Midbrain (tissue), 1 donor: ENCODE data around the gene ZNF423.

ENCODE experiments used
- DNase-seq: peaks from one replicate; lab custom pipeline; 2025; lab: John Stamatoyannopoulos, UW

The ZNF423 gene

GRCh38 chr16:49459953-49460735, 395.8 kb downstream of the ZNF423 start:
- DNase-seq, result no peak

GRCh38 chr16:49458656-49459445, 397.1 kb downstream of the ZNF423 start:
- DNase-seq, result no peak

- DNase-seq, result no peak
Measured at GRCh38 chr16:49458243-49458642, 397.7 kb downstream of the ZNF423 start.

- no peak for DNase-seq
Measured at GRCh38 chr16:49457196-49457595, 398.7 kb downstream of the ZNF423 start.

GRCh38 chr16:49456763-49457162, 399.1 kb downstream of the ZNF423 start:
- no peak for DNase-seq

GRCh38 chr16:49455991-49456745, 399.7 kb downstream of the ZNF423 start:
- no peak for DNase-seq

- DNase-seq, result no peak
Measured at GRCh38 chr16:49455181-49455990, 400.5 kb downstream of the ZNF423 start.

- no peak for DNase-seq
Measured at GRCh38 chr16:49454426-49455180, 401.3 kb downstream of the ZNF423 start.

- no peak for DNase-seq
Measured at GRCh38 chr16:49453983-49454382, 401.9 kb downstream of the ZNF423 start.

GRCh38 chr16:49453021-49453420, 402.9 kb downstream of the ZNF423 start:
- no peak for DNase-seq

- no peak for DNase-seq
Measured at GRCh38 chr16:49452578-49452977, 403.3 kb downstream of the ZNF423 start.

GRCh38 chr16:49452108-49452507, 403.8 kb downstream of the ZNF423 start:
- no peak for DNase-seq

- DNase-seq, result no peak
Measured at GRCh38 chr16:49446805-49447204, 409.1 kb downstream of the ZNF423 start.

- DNase-seq, result no peak
Measured at GRCh38 chr16:49443576-49443975, 412.3 kb downstream of the ZNF423 start.

GRCh38 chr16:49442805-49443204, 413.1 kb downstream of the ZNF423 start:
- DNase-seq, result no peak

- no peak for DNase-seq
Measured at GRCh38 chr16:49441366-49441780, 414.5 kb downstream of the ZNF423 start.

- peak; percentile 1 for DNase-seq
Measured at GRCh38 chr16:49440156-49441065, 415.5 kb downstream of the ZNF423 start.

GRCh38 chr16:49439676-49440075, 416.2 kb downstream of the ZNF423 start:
- DNase-seq, result no peak

- no peak for DNase-seq
Measured at GRCh38 chr16:49439050-49439449, 416.9 kb downstream of the ZNF423 start.
